OCI-LY1 (cell line): Measurements from ENCODE around the gene MVB12B.

ENCODE experiments used
- CTCF ChIP-seq: fragments of 200-600 bp; sonication (generic), shearing (Covaris generic); IDR thresholded peaks from 2 replicates; pipeline ENCODE4 v1.5.1; 2017; ENCODE audit warnings: mild to moderate bottlenecking, antibody characterized with exemption, low read length, moderate library complexity, mixed read lengths
- EZH2 ChIP-seq: fragments of 200-600 bp; sonication (generic), shearing (Covaris generic); IDR thresholded peaks from 2 replicates; pipeline ENCODE4 v1.8.0; 2017; ENCODE audit warnings: borderline replicate concordance, mixed run types, mild to moderate bottlenecking, antibody characterized with exemption, low read length, moderate library complexity, mixed read lengths

- TF ChIP-seq CTCF (no peak), EZH2 (no peak)
Measured at GRCh38 chr9:126549246-126550006, 222.8 kb downstream of the MVB12B start.
